Stimulated activated CD8-positive, alpha-beta memory T cell treated with anti-CD3 and anti-CD28 coated beads, Interleukin-15, amount 100 ng/mL, for 48 hours (primary cell): ENCODE measurements around the gene NSA2.

ENCODE experiments used
- DNase-seq, 2 donors: peaks; one replicate each; pipeline ENCODE4 v3.0.0-alpha.2; 2020; ENCODE audit warnings: low read depth in 2 of 2

NSA2 gene

DNA sequence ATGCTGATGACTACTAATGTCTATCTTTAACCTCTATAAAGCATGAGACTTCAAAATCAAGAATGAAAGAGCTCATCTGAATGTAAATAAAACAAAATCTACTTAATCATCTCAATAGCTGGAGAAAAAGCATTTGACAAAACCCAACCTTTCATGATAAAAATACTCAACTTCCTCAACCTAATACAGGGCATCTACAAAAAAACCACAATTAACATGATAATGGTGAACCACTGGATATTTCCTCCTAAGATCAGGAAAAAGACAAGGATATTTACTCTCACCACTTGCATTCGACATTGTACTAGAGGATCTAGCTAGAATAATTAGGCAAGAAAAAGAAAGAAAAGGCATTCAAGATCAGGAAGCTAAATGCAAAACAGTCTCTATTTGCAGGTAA lies 49.8 kb downstream of the NSA2 start:
- DNase-seq = no peak

DNA sequence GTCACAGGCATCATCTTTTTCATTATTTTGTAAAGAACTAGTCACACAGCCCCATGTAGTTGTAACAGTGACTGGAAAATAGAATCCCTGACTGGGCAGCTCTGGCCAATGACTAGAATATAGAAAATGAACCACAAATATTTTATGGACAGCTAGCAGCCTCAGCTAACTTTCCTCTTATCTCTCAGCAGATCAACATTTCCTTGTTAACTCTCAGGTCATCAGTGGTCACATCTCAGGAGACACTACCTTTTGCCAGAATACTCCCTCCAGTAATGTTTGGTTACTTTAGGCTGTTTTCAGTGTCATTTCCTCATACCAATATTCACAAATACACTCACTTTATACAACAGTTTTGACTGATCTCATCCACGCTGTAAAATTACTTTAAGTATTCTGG lies 55.2 kb downstream of the NSA2 start:
- DNase-seq = no peak

DNA sequence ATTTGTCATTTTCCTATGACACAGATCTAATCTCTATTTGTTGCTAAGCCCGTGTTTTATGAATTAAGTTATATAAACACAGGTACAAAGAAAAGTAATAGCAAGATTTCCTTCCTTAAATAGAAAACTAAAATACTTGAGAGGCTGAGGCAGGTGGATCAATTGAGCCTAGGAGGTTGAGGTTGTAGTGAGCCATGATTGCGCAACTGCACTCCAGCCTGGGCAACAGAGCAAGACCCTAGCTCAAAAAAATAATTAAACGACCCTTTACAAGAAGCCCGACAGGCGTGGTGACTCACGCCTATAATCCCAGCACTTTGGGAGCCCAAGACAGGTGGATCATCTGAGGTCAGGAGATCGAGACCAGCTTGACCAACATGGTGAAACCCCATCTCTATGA lies 62.4 kb downstream of the NSA2 start:
- no peak for DNase-seq
